Neural cell (in vitro differentiated cells): ENCODE data around the gene PRKCZ. TPM values are rescaled to one million over a fixed set of nuclear protein-coding genes. Genes with fewer than 3 reads are reported as not detected.

ENCODE experiments used
- H2AFZ ChIP-seq: fragments of 200-600, 300-800 bp; sonication (generic), shearing (Covaris generic); 2 replicates; pipeline ENCODE4 v1.6.0; 2014; ENCODE audit warnings: low read depth, mild to moderate bottlenecking, antibody characterized with exemption, low read length, moderate library complexity
- H3F3A ChIP-seq: fragments of 200-600 bp; shearing (Covaris generic); 2 replicates; pipeline ENCODE4 v1.6.1; 2016; ENCODE audit warnings: mild to moderate bottlenecking, moderate library complexity, mixed read lengths, antibody characterized with exemption, low read length; ENCODE audit not compliant: insufficient read depth, poor library complexity, severe bottlenecking
- H3K27ac ChIP-seq: fragments of 200-600, 300-800 bp; sonication (generic), shearing (Covaris generic); 2 replicates; pipeline ENCODE4 v1.5.1; 2014; ENCODE audit warnings: mild to moderate bottlenecking, low read length, moderate library complexity
- H3K27me3 ChIP-seq: fragments of 300-800, 200-600 bp; sonication (generic), shearing (Covaris generic); 2 replicates; pipeline ENCODE4 v1.6.0; 2014; ENCODE audit warnings: mild to moderate bottlenecking, low read depth, low read length, moderate library complexity; ENCODE audit not compliant: insufficient read depth
- H3K36me3 ChIP-seq: fragments of 300-800, 200-600 bp; sonication (generic), shearing (Covaris generic); 2 replicates; pipeline ENCODE4 v1.5.1; 2014; ENCODE audit warnings: mild to moderate bottlenecking, antibody characterized with exemption, low read length, moderate library complexity; ENCODE audit not compliant: insufficient read depth
- H3K4me2 ChIP-seq: fragments of 300-800, 200-600 bp; sonication (generic), shearing (Covaris generic); 2 replicates; pipeline ENCODE4 v1.6.0; 2014; ENCODE audit warnings: mild to moderate bottlenecking, low read length
- H3K4me3 ChIP-seq: fragments of 300-800, 200-600 bp; sonication (generic), shearing (Covaris generic); 2 replicates; pipeline ENCODE4 v1.5.1; 2014; ENCODE audit warnings: mild to moderate bottlenecking, low read length, moderate library complexity
- H3K79me2 ChIP-seq: fragments of 200-600 bp; shearing (Covaris generic); replicated peaks from 2 replicates; pipeline ENCODE4 v1.6.0; 2014; ENCODE audit warnings: mild to moderate bottlenecking, low read length, moderate library complexity; ENCODE audit not compliant: insufficient read depth
- H3K9ac ChIP-seq: fragments of 300-800, 200-600 bp; sonication (generic), shearing (Covaris generic); 2 replicates; pipeline ENCODE4 v1.6.1; 2016; ENCODE audit warnings: mild to moderate bottlenecking, low read length, mixed read lengths
- H3K9me2 ChIP-seq: fragments of 200-600 bp; shearing (Covaris generic); 2 replicates; pipeline ENCODE4 v1.6.1; 2016; ENCODE audit warnings: mild to moderate bottlenecking, low read length, mixed read lengths; ENCODE audit not compliant: insufficient read depth
- H3K9me3 ChIP-seq: fragments of 200-600, 300-800 bp; sonication (generic), shearing (Covaris generic); 2 replicates; pipeline ENCODE4 v1.6.1; 2016; ENCODE audit warnings: mild to moderate bottlenecking, mixed run types, low read length, moderate library complexity, mixed read lengths
- H4K20me1 ChIP-seq: fragments of 200-600 bp; shearing (Covaris generic); 2 replicates; pipeline ENCODE4 v1.6.1; 2016; ENCODE audit warnings: mild to moderate bottlenecking, mixed run types; ENCODE audit not compliant: insufficient read depth
- EP300 ChIP-seq: fragments of 450-650 bp; conservative IDR thresholded peaks from 2 replicates; pipeline ENCODE4 v1.6.1; 2014; ENCODE audit warnings: antibody characterized with exemption, mild to moderate bottlenecking, moderate library complexity; ENCODE audit not compliant: poor library complexity, severe bottlenecking
- EZH2 ChIP-seq: fragments of 200-600, 300-800 bp; shearing (Covaris generic), sonication (generic); IDR thresholded peaks from 2 replicates; pipeline ENCODE4 v1.6.1; 2014; ENCODE audit warnings: antibody characterized with exemption, low read length, borderline replicate concordance, mild to moderate bottlenecking; ENCODE audit not compliant: insufficient read depth, poor library complexity, severe bottlenecking
- MXI1 ChIP-seq: fragments of 450-650 bp; conservative IDR thresholded peaks from 2 replicates; pipeline ENCODE4 v1.6.1; 2014; ENCODE audit warnings: antibody characterized with exemption, mild to moderate bottlenecking; ENCODE audit not compliant: poor library complexity, severe bottlenecking
- POLR2AphosphoS5 ChIP-seq: IDR thresholded peaks from 2 replicates; pipeline ENCODE4 v1.6.1; 2012
- RAD21 ChIP-seq: fragments of 450-650 bp; conservative IDR thresholded peaks from 2 replicates; pipeline ENCODE4 v1.6.1; 2014; ENCODE audit warnings: antibody characterized with exemption, mild to moderate bottlenecking, moderate library complexity
- SMC3 ChIP-seq: fragments of 450-650 bp; conservative IDR thresholded peaks from 2 replicates; pipeline ENCODE4 v1.6.1; 2014; ENCODE audit warnings: antibody characterized with exemption, mild to moderate bottlenecking, moderate library complexity; ENCODE audit not compliant: poor library complexity
- polyA plus RNA-seq: library from polyadenylated mRNA; depleted of rRNA; stranded (reverse); fragments of >200 nt; gene quantifications from 2 replicates; pipeline ENCODE4 v1.2.3, GENCODE V29; 2014
- TF ChIP-seq, protein P1 (sequence below): IDR thresholded peaks from 2 replicates; pipeline ENCODE4 v1.6.1; 2012; ENCODE audit warnings: borderline replicate concordance
- TF ChIP-seq, protein P2 (sequence below): fragments of 450-650 bp; IDR thresholded peaks from 2 replicates; pipeline ENCODE4 v1.5.1; 2014; ENCODE audit warnings: antibody characterized with exemption, mild to moderate bottlenecking, moderate library complexity; ENCODE audit not compliant: poor library complexity, severe bottlenecking

The PRKCZ gene
- polyA plus RNA-seq, 1 donor from 2014 or later: 54.9 TPM

DNA sequence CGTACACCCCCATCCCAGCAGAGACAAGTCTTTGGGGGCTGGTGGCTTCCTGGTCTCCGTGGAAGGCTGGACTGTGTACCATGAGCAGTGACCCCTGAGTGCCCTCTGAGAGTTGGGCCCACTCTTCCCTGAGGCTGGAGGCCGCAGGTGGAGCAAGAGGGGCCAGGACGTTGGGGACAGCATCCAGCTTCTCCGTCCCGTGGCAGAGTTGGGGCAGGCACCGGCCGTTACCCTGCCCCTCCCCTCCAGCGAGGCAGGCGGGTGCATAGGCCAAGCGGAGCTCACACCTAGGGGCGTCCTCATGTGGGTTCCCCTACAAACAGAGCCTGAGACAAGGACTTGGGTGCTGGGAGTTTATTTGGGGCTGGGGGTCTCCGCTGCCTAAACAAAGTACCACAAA lies 17.0 kb upstream of the PRKCZ start:
- no peaks in the 10 kb centered on the region for H3K9me3 ChIP-seq
- TF ChIP-seq, protein P1, sequence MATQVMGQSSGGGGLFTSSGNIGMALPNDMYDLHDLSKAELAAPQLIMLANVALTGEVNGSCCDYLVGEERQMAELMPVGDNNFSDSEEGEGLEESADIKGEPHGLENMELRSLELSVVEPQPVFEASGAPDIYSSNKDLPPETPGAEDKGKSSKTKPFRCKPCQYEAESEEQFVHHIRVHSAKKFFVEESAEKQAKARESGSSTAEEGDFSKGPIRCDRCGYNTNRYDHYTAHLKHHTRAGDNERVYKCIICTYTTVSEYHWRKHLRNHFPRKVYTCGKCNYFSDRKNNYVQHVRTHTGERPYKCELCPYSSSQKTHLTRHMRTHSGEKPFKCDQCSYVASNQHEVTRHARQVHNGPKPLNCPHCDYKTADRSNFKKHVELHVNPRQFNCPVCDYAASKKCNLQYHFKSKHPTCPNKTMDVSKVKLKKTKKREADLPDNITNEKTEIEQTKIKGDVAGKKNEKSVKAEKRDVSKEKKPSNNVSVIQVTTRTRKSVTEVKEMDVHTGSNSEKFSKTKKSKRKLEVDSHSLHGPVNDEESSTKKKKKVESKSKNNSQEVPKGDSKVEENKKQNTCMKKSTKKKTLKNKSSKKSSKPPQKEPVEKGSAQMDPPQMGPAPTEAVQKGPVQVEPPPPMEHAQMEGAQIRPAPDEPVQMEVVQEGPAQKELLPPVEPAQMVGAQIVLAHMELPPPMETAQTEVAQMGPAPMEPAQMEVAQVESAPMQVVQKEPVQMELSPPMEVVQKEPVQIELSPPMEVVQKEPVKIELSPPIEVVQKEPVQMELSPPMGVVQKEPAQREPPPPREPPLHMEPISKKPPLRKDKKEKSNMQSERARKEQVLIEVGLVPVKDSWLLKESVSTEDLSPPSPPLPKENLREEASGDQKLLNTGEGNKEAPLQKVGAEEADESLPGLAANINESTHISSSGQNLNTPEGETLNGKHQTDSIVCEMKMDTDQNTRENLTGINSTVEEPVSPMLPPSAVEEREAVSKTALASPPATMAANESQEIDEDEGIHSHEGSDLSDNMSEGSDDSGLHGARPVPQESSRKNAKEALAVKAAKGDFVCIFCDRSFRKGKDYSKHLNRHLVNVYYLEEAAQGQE: no peak
- H3K27ac ChIP-seq: no peak overlapping the region

DNA sequence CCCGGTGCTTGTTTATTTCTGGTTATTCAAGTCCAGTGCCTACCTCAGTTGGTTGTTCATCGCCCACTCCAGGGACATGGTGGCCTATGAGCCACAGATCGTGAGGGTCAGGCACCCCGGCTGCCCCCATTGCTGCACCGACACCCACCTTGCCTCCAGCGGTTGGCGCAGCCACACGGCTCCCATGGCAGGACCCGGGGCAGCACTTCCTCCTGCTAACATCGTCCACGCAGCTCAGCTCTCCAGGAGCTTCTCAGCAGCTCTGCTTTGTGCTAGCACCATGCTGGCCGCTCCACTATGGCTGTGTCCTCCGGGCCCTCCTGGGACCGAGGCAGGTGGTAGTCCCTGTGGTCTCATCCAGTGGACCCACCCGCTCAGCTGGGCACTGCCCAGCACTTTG lies 13.9 kb upstream of the PRKCZ start:
- no peaks in the 10 kb centered on the region for H3F3A ChIP-seq
- no peak overlapping the region for H3K9ac ChIP-seq
- no peaks in the 10 kb centered on the region for H4K20me1 ChIP-seq
- H3K79me2 ChIP-seq: no peaks in the 10 kb centered on the region
- no peaks in the 10 kb centered on the region for H3K9me3 ChIP-seq
- no peak overlapping the region for H3K4me2 ChIP-seq
- H3K27me3 ChIP-seq: no peaks in the 10 kb centered on the region
- no peak for TF ChIP-seq RAD21
- TF ChIP-seq, protein P1: no peak
- no peak for TF ChIP-seq MXI1
- H3K36me3 ChIP-seq: no peaks in the 10 kb centered on the region
- H3K9me2 ChIP-seq: no peaks in the 10 kb centered on the region
- H2AFZ ChIP-seq: no peak overlapping the region
- no peak overlapping the region for H3K27ac ChIP-seq
- no peak overlapping the region for H3K4me3 ChIP-seq

More for the DNA sequence above, 17.0 kb upstream of the PRKCZ start:
- Histone ChIP-seq H4K20me1 (no peaks in the 10 kb centered on the region), H3K4me2 (no peak overlapping the region), H3K79me2 (no peaks in the 10 kb centered on the region), H3K9ac (no peak overlapping the region), H3K27me3 (no peaks in the 10 kb centered on the region), H3K36me3 (no peaks in the 10 kb centered on the region), H3F3A (no peaks in the 10 kb centered on the region), H2AFZ (no peak overlapping the region), H3K4me3 (no peak overlapping the region), H3K9me2 (no peaks in the 10 kb centered on the region)

DNA sequence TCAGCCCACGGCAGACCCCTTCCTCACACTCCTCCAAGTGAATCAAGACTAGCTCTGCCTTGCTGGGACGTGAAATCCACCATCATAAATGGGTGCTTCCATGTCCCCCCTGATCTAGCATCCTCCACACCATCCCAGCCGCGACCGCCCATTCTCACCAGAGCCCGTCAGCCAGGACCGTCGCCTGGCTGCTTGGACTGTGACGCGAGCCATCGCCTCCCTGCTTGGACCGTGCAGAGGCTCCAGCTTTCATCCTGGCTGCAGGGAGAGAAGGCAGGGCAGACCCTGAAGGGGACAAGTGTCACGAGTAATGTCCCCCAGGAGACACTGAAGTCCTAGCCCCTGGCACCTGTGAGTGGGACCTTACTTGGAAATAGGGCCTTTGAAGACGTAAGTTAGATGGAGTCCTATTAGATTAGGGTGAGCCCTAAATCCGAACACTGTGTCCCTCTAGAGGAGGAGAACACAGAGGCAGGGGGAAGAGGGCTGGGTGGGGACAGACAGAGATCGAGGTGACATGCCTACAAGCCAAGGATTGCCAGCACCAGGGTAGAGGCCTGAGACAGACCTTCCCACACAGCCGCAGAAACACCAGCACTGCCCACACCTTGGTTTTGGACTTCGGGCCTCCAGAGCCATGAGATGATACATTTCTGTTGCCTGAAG lies 12.8 kb upstream of the PRKCZ start:
- no peaks in the 10 kb centered on the region for H3K9me3 ChIP-seq
- TF ChIP-seq EZH2: no peak
- TF ChIP-seq SMC3: no peak
- no peak for TF ChIP-seq RAD21
- no peak for TF ChIP-seq MXI1
- no peak for TF ChIP-seq POLR2AphosphoS5
- TF ChIP-seq EP300: no peak
- TF ChIP-seq, protein P2, sequence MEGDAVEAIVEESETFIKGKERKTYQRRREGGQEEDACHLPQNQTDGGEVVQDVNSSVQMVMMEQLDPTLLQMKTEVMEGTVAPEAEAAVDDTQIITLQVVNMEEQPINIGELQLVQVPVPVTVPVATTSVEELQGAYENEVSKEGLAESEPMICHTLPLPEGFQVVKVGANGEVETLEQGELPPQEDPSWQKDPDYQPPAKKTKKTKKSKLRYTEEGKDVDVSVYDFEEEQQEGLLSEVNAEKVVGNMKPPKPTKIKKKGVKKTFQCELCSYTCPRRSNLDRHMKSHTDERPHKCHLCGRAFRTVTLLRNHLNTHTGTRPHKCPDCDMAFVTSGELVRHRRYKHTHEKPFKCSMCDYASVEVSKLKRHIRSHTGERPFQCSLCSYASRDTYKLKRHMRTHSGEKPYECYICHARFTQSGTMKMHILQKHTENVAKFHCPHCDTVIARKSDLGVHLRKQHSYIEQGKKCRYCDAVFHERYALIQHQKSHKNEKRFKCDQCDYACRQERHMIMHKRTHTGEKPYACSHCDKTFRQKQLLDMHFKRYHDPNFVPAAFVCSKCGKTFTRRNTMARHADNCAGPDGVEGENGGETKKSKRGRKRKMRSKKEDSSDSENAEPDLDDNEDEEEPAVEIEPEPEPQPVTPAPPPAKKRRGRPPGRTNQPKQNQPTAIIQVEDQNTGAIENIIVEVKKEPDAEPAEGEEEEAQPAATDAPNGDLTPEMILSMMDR: no peak
- TF ChIP-seq, protein P1: no peak
- no peaks in the 10 kb centered on the region for H3K27me3 ChIP-seq
- H3F3A ChIP-seq: no peaks in the 10 kb centered on the region
- H3K9ac ChIP-seq: no peak overlapping the region
- no peaks in the 10 kb centered on the region for H3K79me2 ChIP-seq
- H3K36me3 ChIP-seq: no peaks in the 10 kb centered on the region
- H4K20me1 ChIP-seq: no peaks in the 10 kb centered on the region
- H3K9me2 ChIP-seq: no peaks in the 10 kb centered on the region
- no peak overlapping the region for H2AFZ ChIP-seq
- no peak overlapping the region for H3K4me2 ChIP-seq
- H3K27ac ChIP-seq: no peak overlapping the region
- no peak overlapping the region for H3K4me3 ChIP-seq
